NCI-H187 treated with DMSO at 0.1 percent for 48 hours (cell line): ENCODE results near the gene CDHR5.

Experiments
- DNase-seq: peaks from one replicate; lab custom pipeline; 2025; lab: John Stamatoyannopoulos, UW

Gene CDHR5

GRCh38 chr11:610146-610801, 14.5 kb downstream of the CDHR5 start:
- no peak for DNase-seq

- no peak for DNase-seq
Observed at GRCh38 chr11:609341-609811, 15.4 kb downstream of the CDHR5 start.

- no peak for DNase-seq
Observed at GRCh38 chr11:608791-609251, 15.9 kb downstream of the CDHR5 start.

GRCh38 chr11:607971-608659, 16.6 kb downstream of the CDHR5 start:
- DNase-seq: no peak

- DNase-seq: no peak
Observed at GRCh38 chr11:607020-607780, 17.6 kb downstream of the CDHR5 start.

GRCh38 chr11:606245-606644, 18.5 kb downstream of the CDHR5 start:
- DNase-seq: no peak

GRCh38 chr11:605286-606129, 19.2 kb downstream of the CDHR5 start:
- no peak for DNase-seq

- DNase-seq: no peak
Observed at GRCh38 chr11:603154-603553, 21.6 kb downstream of the CDHR5 start.

- no peak for DNase-seq
Observed at GRCh38 chr11:601573-602245, 23.0 kb downstream of the CDHR5 start.

GRCh38 chr11:598005-598680, 26.6 kb downstream of the CDHR5 start:
- DNase-seq: no peak

- DNase-seq: no peak
Observed at GRCh38 chr11:597166-597725, 27.5 kb downstream of the CDHR5 start.

GRCh38 chr11:596374-596773, 28.4 kb downstream of the CDHR5 start:
- DNase-seq: no peak

GRCh38 chr11:595400-595799, 29.4 kb downstream of the CDHR5 start:
- DNase-seq: no peak

GRCh38 chr11:593347-593746, 31.4 kb downstream of the CDHR5 start:
- DNase-seq: no peak

- no peak for DNase-seq
Observed at GRCh38 chr11:592918-593317, 31.8 kb downstream of the CDHR5 start.

GRCh38 chr11:592501-592900, 32.3 kb downstream of the CDHR5 start:
- DNase-seq: no peak

GRCh38 chr11:590997-591396, 33.8 kb downstream of the CDHR5 start:
- DNase-seq: no peak

- DNase-seq: no peak
Observed at GRCh38 chr11:589798-590197, 35.0 kb downstream of the CDHR5 start.

- no peak for DNase-seq
Observed at GRCh38 chr11:587978-588380, 36.8 kb downstream of the CDHR5 start.

GRCh38 chr11:587546-587945, 37.2 kb downstream of the CDHR5 start:
- no peak for DNase-seq
